ENCODE measurements around the gene DPP10.
"Not testable (repeated sequence)": the region's sequence is repeated elsewhere in the genome, so short reads cannot be mapped to it uniquely, and the experiment has no call there.

DPP10 gene

GRCh38 chr2:114728372-114728771 is 285.9 kb downstream of the DPP10 start:
- no peaks in the 10 kb centered on the region for H3K4me1 ChIP-seq (ENCODE audit: control insufficient read depth in 1 of 2, insufficient read depth in 2 of 2, low read length in 2 of 2)
- no peaks in the 10 kb centered on the region for H3K36me3 ChIP-seq (ENCODE audit: control insufficient read depth in 1 of 2, insufficient read depth in 2 of 2, low read length in 2 of 2)
- no peak overlapping the region for H3K27ac ChIP-seq (ENCODE audit: low read length)
- no peaks in the 10 kb centered on the region for H3K27me3 ChIP-seq (ENCODE audit: low read depth, low read length)
- no peaks in the 10 kb centered on the region for H3K9me3 ChIP-seq (ENCODE audit: control insufficient read depth in 1 of 2, low read length in 2 of 2)
- H3K4me3 ChIP-seq (ENCODE audit: low read depth in 1 of 2, low read length in 2 of 2): no peak overlapping the region

- no peaks in the 10 kb centered on the region for H3K36me3 ChIP-seq (ENCODE audit: control insufficient read depth in 1 of 2, insufficient read depth in 2 of 2, low read length in 2 of 2)
- no peak overlapping the region for H3K27ac ChIP-seq (ENCODE audit: low read length)
- no peaks in the 10 kb centered on the region for H3K27me3 ChIP-seq (ENCODE audit: low read depth, low read length)
- H3K4me1 ChIP-seq (ENCODE audit: control insufficient read depth in 1 of 2, insufficient read depth in 2 of 2, low read length in 2 of 2): no peaks in the 10 kb centered on the region
- H3K9me3 ChIP-seq (ENCODE audit: control insufficient read depth in 1 of 2, low read length in 2 of 2): no peaks in the 10 kb centered on the region
- no peak overlapping the region for H3K4me3 ChIP-seq (ENCODE audit: low read depth in 1 of 2, low read length in 2 of 2)
These were observed 286.6 kb downstream of the DPP10 start for GRCh38 chr2:114729026-114729425.

GRCh38 chr2:114735126-114735525 is 292.7 kb downstream of the DPP10 start:
- no peaks in the 10 kb centered on the region for H3K36me3 ChIP-seq (ENCODE audit: control insufficient read depth in 1 of 2, insufficient read depth in 2 of 2, low read length in 2 of 2)
- no peaks in the 10 kb centered on the region for H3K9me3 ChIP-seq (ENCODE audit: control insufficient read depth in 1 of 2, low read length in 2 of 2)
- H3K27me3 ChIP-seq (ENCODE audit: low read depth, low read length): no peaks in the 10 kb centered on the region
- no peak overlapping the region for H3K27ac ChIP-seq (ENCODE audit: low read length)
- H3K4me1 ChIP-seq (ENCODE audit: control insufficient read depth in 1 of 2, insufficient read depth in 2 of 2, low read length in 2 of 2): no peaks in the 10 kb centered on the region
- no peak overlapping the region for H3K4me3 ChIP-seq (ENCODE audit: low read depth in 1 of 2, low read length in 2 of 2)

- H3K4me1 ChIP-seq (ENCODE audit: control insufficient read depth in 1 of 2, insufficient read depth in 2 of 2, low read length in 2 of 2): no peaks in the 10 kb centered on the region
- no peaks in the 10 kb centered on the region for H3K27me3 ChIP-seq (ENCODE audit: low read depth, low read length)
- H3K36me3 ChIP-seq (ENCODE audit: control insufficient read depth in 1 of 2, insufficient read depth in 2 of 2, low read length in 2 of 2): no peaks in the 10 kb centered on the region
- no peaks in the 10 kb centered on the region for H3K9me3 ChIP-seq (ENCODE audit: control insufficient read depth in 1 of 2, low read length in 2 of 2)
- no peak overlapping the region for H3K4me3 ChIP-seq (ENCODE audit: low read depth in 1 of 2, low read length in 2 of 2)
- H3K27ac ChIP-seq (ENCODE audit: low read length): no peak overlapping the region
These were observed 299.8 kb downstream of the DPP10 start for GRCh38 chr2:114742245-114742644.

GRCh38 chr2:114745700-114746099 is 303.3 kb downstream of the DPP10 start:
- H3K27me3 ChIP-seq (ENCODE audit: low read depth, low read length): no peaks in the 10 kb centered on the region
- no peaks in the 10 kb centered on the region for H3K4me1 ChIP-seq (ENCODE audit: control insufficient read depth in 1 of 2, insufficient read depth in 2 of 2, low read length in 2 of 2)
- no peak overlapping the region for H3K4me3 ChIP-seq (ENCODE audit: low read depth in 1 of 2, low read length in 2 of 2)
- no peaks in the 10 kb centered on the region for H3K9me3 ChIP-seq (ENCODE audit: control insufficient read depth in 1 of 2, low read length in 2 of 2)
- no peak overlapping the region for H3K27ac ChIP-seq (ENCODE audit: low read length)
- H3K36me3 ChIP-seq (ENCODE audit: control insufficient read depth in 1 of 2, insufficient read depth in 2 of 2, low read length in 2 of 2): no peaks in the 10 kb centered on the region

- H3K4me1 ChIP-seq (ENCODE audit: control insufficient read depth in 1 of 2, insufficient read depth in 2 of 2, low read length in 2 of 2); H3K9me3 ChIP-seq (ENCODE audit: control insufficient read depth in 1 of 2, low read length in 2 of 2); H3K27ac ChIP-seq (ENCODE audit: low read length); H3K4me3 ChIP-seq (ENCODE audit: low read depth in 1 of 2, low read length in 2 of 2); H3K36me3 ChIP-seq (ENCODE audit: control insufficient read depth in 1 of 2, insufficient read depth in 2 of 2, low read length in 2 of 2); H3K27me3 ChIP-seq (ENCODE audit: low read depth, low read length): not testable (repeated sequence)
These were observed 305.7 kb downstream of the DPP10 start for GRCh38 chr2:114748175-114748574.

GRCh38 chr2:114752425-114752824 is 310.0 kb downstream of the DPP10 start:
- Histone ChIP-seq H3K9me3 (ENCODE audit: control insufficient read depth in 1 of 2, low read length in 2 of 2) (no peaks in the 10 kb centered on the region), H3K36me3 (ENCODE audit: control insufficient read depth in 1 of 2, insufficient read depth in 2 of 2, low read length in 2 of 2) (no peaks in the 10 kb centered on the region), H3K27me3 (ENCODE audit: low read depth, low read length) (no peaks in the 10 kb centered on the region), H3K4me3 (ENCODE audit: low read depth in 1 of 2, low read length in 2 of 2) (no peak overlapping the region), H3K4me1 (ENCODE audit: control insufficient read depth in 1 of 2, insufficient read depth in 2 of 2, low read length in 2 of 2) (no peaks in the 10 kb centered on the region), H3K27ac (ENCODE audit: low read length) (no peak overlapping the region)

GRCh38 chr2:114753145-114753544 is 310.7 kb downstream of the DPP10 start:
- Histone ChIP-seq H3K4me1 (ENCODE audit: control insufficient read depth in 1 of 2, insufficient read depth in 2 of 2, low read length in 2 of 2) (no peaks in the 10 kb centered on the region), H3K36me3 (ENCODE audit: control insufficient read depth in 1 of 2, insufficient read depth in 2 of 2, low read length in 2 of 2) (no peaks in the 10 kb centered on the region), H3K9me3 (ENCODE audit: control insufficient read depth in 1 of 2, low read length in 2 of 2) (no peaks in the 10 kb centered on the region), H3K27me3 (ENCODE audit: low read depth, low read length) (no peaks in the 10 kb centered on the region), H3K4me3 (ENCODE audit: low read depth in 1 of 2, low read length in 2 of 2) (no peak overlapping the region), H3K27ac (ENCODE audit: low read length) (no peak overlapping the region)

GRCh38 chr2:114754907-114755563 is 312.6 kb downstream of the DPP10 start:
- H3K27me3 ChIP-seq (ENCODE audit: low read depth, low read length): no peaks in the 10 kb centered on the region
- H3K36me3 ChIP-seq (ENCODE audit: control insufficient read depth in 1 of 2, insufficient read depth in 2 of 2, low read length in 2 of 2): no peaks in the 10 kb centered on the region
- H3K27ac ChIP-seq (ENCODE audit: low read length): no peak overlapping the region
- no peaks in the 10 kb centered on the region for H3K4me1 ChIP-seq (ENCODE audit: control insufficient read depth in 1 of 2, insufficient read depth in 2 of 2, low read length in 2 of 2)
- no peak overlapping the region for H3K4me3 ChIP-seq (ENCODE audit: low read depth in 1 of 2, low read length in 2 of 2)
- H3K9me3 ChIP-seq (ENCODE audit: control insufficient read depth in 1 of 2, low read length in 2 of 2): no peaks in the 10 kb centered on the region

GRCh38 chr2:114762376-114762775 is 319.9 kb downstream of the DPP10 start:
- H3K9me3 ChIP-seq (ENCODE audit: control insufficient read depth in 1 of 2, low read length in 2 of 2): no peaks in the 10 kb centered on the region

GRCh38 chr2:114762986-114763385 is 320.5 kb downstream of the DPP10 start:
- Histone ChIP-seq H3K27ac (ENCODE audit: low read length) (no peak overlapping the region), H3K4me3 (ENCODE audit: low read depth in 1 of 2, low read length in 2 of 2) (no peak overlapping the region), H3K4me1 (ENCODE audit: control insufficient read depth in 1 of 2, insufficient read depth in 2 of 2, low read length in 2 of 2) (no peaks in the 10 kb centered on the region), H3K36me3 (ENCODE audit: control insufficient read depth in 1 of 2, insufficient read depth in 2 of 2, low read length in 2 of 2) (no peaks in the 10 kb centered on the region), H3K9me3 (ENCODE audit: control insufficient read depth in 1 of 2, low read length in 2 of 2) (no peaks in the 10 kb centered on the region), H3K27me3 (ENCODE audit: low read depth, low read length) (no peaks in the 10 kb centered on the region)

More at GRCh38 chr2:114762376-114762775, 319.9 kb downstream of the DPP10 start:
- Histone ChIP-seq H3K4me1 (ENCODE audit: control insufficient read depth in 1 of 2, insufficient read depth in 2 of 2, low read length in 2 of 2) (no peaks in the 10 kb centered on the region), H3K36me3 (ENCODE audit: control insufficient read depth in 1 of 2, insufficient read depth in 2 of 2, low read length in 2 of 2) (no peaks in the 10 kb centered on the region), H3K27me3 (ENCODE audit: low read depth, low read length) (no peaks in the 10 kb centered on the region), H3K27ac (ENCODE audit: low read length) (no peak overlapping the region), H3K4me3 (ENCODE audit: low read depth in 1 of 2, low read length in 2 of 2) (no peak overlapping the region)

- no peak overlapping the region for H3K4me3 ChIP-seq (ENCODE audit: low read depth in 1 of 2, low read length in 2 of 2)
- H3K9me3 ChIP-seq (ENCODE audit: control insufficient read depth in 1 of 2, low read length in 2 of 2): no peaks in the 10 kb centered on the region
These were observed 326.7 kb downstream of the DPP10 start for GRCh38 chr2:114769110-114769509.

More at GRCh38 chr2:114769110-114769509, 326.7 kb downstream of the DPP10 start:
- H3K27ac ChIP-seq (ENCODE audit: low read length): no peak overlapping the region
- peaks cover 0 to 4% of the 10 kb centered on the region in 2 donors for H3K4me1 ChIP-seq (ENCODE audit: control insufficient read depth in 1 of 2, insufficient read depth in 2 of 2, low read length in 2 of 2)
- H3K36me3 ChIP-seq (ENCODE audit: control insufficient read depth in 1 of 2, insufficient read depth in 2 of 2, low read length in 2 of 2): no peaks in the 10 kb centered on the region
- no peaks in the 10 kb centered on the region for H3K27me3 ChIP-seq (ENCODE audit: low read depth, low read length)
